C4-2B (cell line): Measurements from ENCODE around the gene ACOT7.

Experiments used
- H3K27ac ChIP-seq: fragments of 450-650 bp; 2 replicates; pipeline ENCODE4 v1.5.1; 2017
- ZFX ChIP-seq: fragments of 450-650 bp; IDR thresholded peaks from 2 replicates; pipeline ENCODE4 v1.6.1; 2017
- TF ChIP-seq, protein P1 (sequence below): fragments of 450-650 bp; conservative IDR thresholded peaks from 2 replicates; pipeline ENCODE4 v1.5.1; 2017; ENCODE audit warnings: mild to moderate bottlenecking

The ACOT7 gene

DNA sequence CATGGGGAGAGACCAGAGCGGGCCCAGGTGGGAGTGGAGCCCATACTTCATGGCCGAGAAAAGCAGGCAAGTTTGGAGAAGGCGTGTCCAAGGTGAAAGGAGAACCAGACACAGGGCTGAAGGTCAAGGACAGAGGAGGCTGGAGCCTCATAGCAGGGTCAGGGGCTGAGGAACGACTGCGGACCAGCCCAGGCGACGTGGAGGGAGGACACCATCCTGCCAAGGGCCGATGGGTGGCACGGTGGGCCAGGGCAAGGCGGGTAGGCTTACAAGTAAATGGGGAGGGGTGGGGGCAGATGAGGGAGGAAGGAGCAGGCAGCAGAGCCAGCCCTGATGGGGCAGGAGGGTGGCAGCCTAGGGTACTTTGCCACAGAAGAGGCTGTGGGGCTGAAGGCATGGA lies 114.5 kb downstream of the ACOT7 start:
- no peak overlapping the region for H3K27ac ChIP-seq
- TF ChIP-seq ZFX = no peak
- TF ChIP-seq, protein P1, sequence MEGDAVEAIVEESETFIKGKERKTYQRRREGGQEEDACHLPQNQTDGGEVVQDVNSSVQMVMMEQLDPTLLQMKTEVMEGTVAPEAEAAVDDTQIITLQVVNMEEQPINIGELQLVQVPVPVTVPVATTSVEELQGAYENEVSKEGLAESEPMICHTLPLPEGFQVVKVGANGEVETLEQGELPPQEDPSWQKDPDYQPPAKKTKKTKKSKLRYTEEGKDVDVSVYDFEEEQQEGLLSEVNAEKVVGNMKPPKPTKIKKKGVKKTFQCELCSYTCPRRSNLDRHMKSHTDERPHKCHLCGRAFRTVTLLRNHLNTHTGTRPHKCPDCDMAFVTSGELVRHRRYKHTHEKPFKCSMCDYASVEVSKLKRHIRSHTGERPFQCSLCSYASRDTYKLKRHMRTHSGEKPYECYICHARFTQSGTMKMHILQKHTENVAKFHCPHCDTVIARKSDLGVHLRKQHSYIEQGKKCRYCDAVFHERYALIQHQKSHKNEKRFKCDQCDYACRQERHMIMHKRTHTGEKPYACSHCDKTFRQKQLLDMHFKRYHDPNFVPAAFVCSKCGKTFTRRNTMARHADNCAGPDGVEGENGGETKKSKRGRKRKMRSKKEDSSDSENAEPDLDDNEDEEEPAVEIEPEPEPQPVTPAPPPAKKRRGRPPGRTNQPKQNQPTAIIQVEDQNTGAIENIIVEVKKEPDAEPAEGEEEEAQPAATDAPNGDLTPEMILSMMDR = no peak

- TF ChIP-seq ZFX = no peak
- TF ChIP-seq, protein P1 = no peak
- H3K27ac ChIP-seq = no peak overlapping the region
These were observed 115.3 kb downstream of the ACOT7 start for GRCh38 chr1:6278263-6278662.

DNA sequence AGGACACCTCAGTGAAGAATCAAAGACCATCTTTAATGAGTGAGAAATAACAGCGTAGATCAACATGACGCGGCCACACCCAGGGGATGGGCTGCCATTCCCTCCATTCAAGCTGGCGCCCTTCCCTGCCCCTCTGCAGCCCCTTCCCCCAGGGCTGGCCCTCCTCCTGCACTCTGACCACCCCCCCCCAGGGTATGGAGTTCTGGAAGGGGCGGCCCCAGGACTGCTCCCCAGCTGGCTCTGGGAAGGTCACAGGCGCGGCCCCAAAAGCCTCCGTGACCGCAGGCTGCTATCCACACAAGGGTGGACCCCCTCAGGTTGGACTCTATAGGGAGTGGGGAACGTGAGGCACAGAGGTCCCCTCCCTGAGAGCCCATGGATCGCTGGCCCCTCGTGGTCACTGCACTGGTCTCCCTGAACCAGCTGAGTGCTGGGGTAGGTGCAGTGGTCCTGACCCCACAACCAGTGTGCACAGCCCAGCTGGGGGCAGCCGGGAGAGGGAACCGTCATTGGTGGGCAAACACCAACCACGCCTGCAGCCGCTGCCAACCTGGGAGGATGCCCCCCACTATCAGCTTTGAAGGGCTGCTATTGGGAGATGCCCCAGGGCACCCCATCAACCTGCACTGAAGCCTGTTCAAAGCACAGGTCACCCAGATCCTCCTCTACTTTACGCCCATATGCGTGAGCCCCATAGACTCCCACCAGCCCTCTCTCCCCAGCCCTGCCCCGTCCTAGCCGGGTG lies 116.6 kb downstream of the ACOT7 start:
- TF ChIP-seq ZFX = no peak
- TF ChIP-seq, protein P1 = no peak

DNA sequence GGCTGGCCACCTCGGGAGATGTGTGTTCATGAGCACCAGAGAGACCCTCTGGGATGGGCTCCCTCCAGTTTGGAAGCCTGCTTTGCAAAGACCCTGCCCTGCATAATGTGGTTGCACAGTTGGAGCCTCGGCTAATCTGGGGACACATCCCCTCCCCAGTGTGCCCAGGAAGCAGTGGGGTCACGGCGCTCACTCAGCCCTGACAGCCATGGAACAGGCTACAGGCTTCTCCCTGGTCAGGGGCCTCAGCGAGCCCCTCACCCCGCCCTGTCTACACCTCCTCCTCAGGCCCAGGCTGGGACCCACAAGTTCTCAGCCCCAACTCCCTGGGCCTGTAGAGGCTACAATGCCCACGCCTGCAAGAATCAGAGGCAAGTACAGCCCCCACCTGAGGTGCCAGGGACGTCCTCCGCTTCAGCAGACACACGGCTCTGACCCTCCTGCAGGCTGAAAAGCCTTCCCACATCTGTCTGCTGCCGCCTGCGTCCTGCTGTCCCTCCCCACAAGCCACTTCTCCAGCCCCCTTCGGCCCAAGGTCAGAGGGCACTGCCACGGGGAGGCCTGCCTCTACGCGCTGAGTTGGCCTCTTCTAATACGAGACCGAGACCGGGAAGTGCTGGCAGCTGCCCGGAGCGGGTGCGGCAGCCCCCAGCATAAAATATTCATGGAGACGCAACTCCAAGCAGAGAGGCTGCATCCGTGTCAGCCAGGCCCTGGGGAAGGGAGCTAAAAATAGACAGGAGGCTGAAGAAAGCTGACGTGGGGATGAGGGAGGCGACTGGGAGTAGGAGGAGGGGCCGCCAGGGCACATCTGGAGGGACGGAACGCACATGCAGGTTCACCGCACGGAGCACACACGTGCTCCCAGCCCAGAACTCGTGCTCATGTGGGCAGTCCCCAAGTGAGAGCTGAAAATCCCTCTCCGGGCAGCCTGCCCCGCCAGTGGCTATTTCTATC lies 117.5 kb downstream of the ACOT7 start:
- TF ChIP-seq ZFX = no peak
- TF ChIP-seq, protein P1 = no peak
- no peak overlapping the region for H3K27ac ChIP-seq

More for the DNA sequence above, 116.6 kb downstream of the ACOT7 start:
- H3K27ac ChIP-seq = no peak overlapping the region

GRCh38 chr1:6274622-6275139 lies 118.9 kb downstream of the ACOT7 start:
- TF ChIP-seq ZFX = no peak
- TF ChIP-seq, protein P1 = no peak
- no peak overlapping the region for H3K27ac ChIP-seq

DNA sequence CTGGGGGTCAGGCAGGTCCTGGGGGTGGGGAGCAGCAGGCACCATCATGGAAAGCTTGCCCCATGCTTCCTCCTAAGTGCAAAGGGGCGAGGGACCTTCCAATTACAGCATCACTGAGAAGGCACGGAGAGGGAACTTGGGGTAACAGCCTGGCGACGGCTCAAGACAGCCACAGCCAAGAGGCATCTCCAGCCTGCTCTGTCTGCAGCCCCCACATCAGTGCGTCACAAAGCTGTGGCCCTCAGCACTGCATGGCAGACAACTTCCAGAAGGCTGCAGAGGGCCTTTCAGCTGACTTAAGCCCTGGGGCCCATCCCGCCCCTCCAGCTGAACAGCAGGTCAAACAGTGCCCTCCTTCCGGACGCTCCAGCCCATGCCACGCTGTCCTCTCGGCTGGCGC lies 119.5 kb downstream of the ACOT7 start:
- H3K27ac ChIP-seq = no peak overlapping the region

More for the DNA sequence above, 119.5 kb downstream of the ACOT7 start:
- TF ChIP-seq, protein P1 = no peak
- no peak for TF ChIP-seq ZFX
